ENCODE results near the gene KIAA1143.
A peak's percentile ranks its signal among the peaks of the same experiment; 100 is the strongest.

GRCh38 chr3:44761424-44762169 is at the start of gene KIAA1143, which contains the start of gene KIF15:
- TF ChIP-seq, protein P1, sequence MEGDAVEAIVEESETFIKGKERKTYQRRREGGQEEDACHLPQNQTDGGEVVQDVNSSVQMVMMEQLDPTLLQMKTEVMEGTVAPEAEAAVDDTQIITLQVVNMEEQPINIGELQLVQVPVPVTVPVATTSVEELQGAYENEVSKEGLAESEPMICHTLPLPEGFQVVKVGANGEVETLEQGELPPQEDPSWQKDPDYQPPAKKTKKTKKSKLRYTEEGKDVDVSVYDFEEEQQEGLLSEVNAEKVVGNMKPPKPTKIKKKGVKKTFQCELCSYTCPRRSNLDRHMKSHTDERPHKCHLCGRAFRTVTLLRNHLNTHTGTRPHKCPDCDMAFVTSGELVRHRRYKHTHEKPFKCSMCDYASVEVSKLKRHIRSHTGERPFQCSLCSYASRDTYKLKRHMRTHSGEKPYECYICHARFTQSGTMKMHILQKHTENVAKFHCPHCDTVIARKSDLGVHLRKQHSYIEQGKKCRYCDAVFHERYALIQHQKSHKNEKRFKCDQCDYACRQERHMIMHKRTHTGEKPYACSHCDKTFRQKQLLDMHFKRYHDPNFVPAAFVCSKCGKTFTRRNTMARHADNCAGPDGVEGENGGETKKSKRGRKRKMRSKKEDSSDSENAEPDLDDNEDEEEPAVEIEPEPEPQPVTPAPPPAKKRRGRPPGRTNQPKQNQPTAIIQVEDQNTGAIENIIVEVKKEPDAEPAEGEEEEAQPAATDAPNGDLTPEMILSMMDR (conservative IDR thresholded peaks at IDR 0.05; ENCODE audit: low read depth in 2 of 2) = peak; percentile 14 to 27; a peak in 2 of 4 replicates
- TF ChIP-seq REST (IDR thresholded peaks at IDR 0.05; ENCODE audit: unreplicated experiment) (peak; percentile 14), EZH2 (IDR thresholded peaks at IDR 0.05; ENCODE audit: low read depth, unreplicated experiment) (no peak), EZH2phosphoT487 (IDR thresholded peaks at IDR 0.05; ENCODE audit: unreplicated experiment) (no peak), POLR2AphosphoS5 (IDR thresholded peaks at IDR 0.05; ENCODE audit: low read depth) (peak; percentile 78), NANOG (IDR thresholded peaks at IDR 0.05; ENCODE audit: borderline replicate concordance) (no peak), ZNF331 (CRISPR knock-in tag; IDR thresholded peaks at IDR 0.05; ENCODE audit: low read depth) (no peak), JUNB (IDR thresholded peaks at IDR 0.05; ENCODE audit: unreplicated experiment) (no peak), CREB1 (CRISPR knock-in tag; IDR thresholded peaks at IDR 0.05; ENCODE audit: low read depth) (peak; percentile 100), STAT1 (IDR thresholded peaks at IDR 0.05; ENCODE audit: unreplicated experiment) (no peak)
- TF ChIP-seq, protein P2, sequence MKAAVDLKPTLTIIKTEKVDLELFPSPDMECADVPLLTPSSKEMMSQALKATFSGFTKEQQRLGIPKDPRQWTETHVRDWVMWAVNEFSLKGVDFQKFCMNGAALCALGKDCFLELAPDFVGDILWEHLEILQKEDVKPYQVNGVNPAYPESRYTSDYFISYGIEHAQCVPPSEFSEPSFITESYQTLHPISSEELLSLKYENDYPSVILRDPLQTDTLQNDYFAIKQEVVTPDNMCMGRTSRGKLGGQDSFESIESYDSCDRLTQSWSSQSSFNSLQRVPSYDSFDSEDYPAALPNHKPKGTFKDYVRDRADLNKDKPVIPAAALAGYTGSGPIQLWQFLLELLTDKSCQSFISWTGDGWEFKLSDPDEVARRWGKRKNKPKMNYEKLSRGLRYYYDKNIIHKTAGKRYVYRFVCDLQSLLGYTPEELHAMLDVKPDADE (IDR thresholded peaks at IDR 0.05) = peak; percentile 89
